Caco-2 (cell line): Measurements from ENCODE around the gene NAV3. TPM values are rescaled to one million over a fixed set of nuclear protein-coding genes. Genes with fewer than 3 reads are reported as not detected.

ENCODE experiments used
- BruUV-seq: library from RNA; stranded (reverse); fragments of 400-500 nt; replicated peaks from 2 replicates; lab custom pipeline; 2021; lab: Mats Ljungman, UMichigan
- CTCF ChIA-PET: fragments of 300-600 bp; sonication (Branson Sonifier 250); formaldehyde crosslinking; loops from one replicate; lab custom pipeline; 2022; ENCODE audit warnings: antibody characterized with exemption; lab: Charles Lee
- POLR2A ChIA-PET: fragments of 300-600 bp; sonication (Branson Sonifier 250); formaldehyde crosslinking; loops from one replicate; lab custom pipeline; 2022; ENCODE audit warnings: antibody characterized with exemption; lab: Charles Lee
- DNase-seq, 2 experiments: peaks; one replicate each; pipeline versions ENCODE4 v3.0.0 to v3.0.0-alpha.2; 2020 to 2022
- H3K27me3 ChIP-seq: replicated peaks from 2 replicates; pipeline ENCODE4 v1.6.0; 2011; ENCODE audit warnings: low read length; ENCODE audit not compliant: control insufficient read depth, insufficient read depth
- H3K36me3 ChIP-seq: 2 replicates; pipeline ENCODE4 v1.5.1; 2011; ENCODE audit warnings: low read length; ENCODE audit not compliant: control insufficient read depth, insufficient read depth
- H3K4me1 ChIP-seq: fragments of 250-450 bp; sonication (Bioruptor Pico); 2 replicates; pipeline ENCODE4 v1.5.1; 2020; ENCODE audit warnings: mild to moderate bottlenecking
- H3K4me3 ChIP-seq: 2 replicates; pipeline ENCODE4 v1.5.1; 2011; ENCODE audit warnings: low read depth, mild to moderate bottlenecking, control low read depth, low read length
- H3K9me3 ChIP-seq: fragments of 250-450 bp; sonication (Bioruptor Pico); 2 replicates; pipeline ENCODE4 v1.5.1; 2020; ENCODE audit warnings: mild to moderate bottlenecking, moderate library complexity
- H3K27ac Mint-ChIP-seq: one replicate; pipeline ENCODE4 v1.8.0; 2022; ENCODE audit warnings: mixed read lengths; ENCODE audit not compliant: unreplicated experiment
- H3K27me3 Mint-ChIP-seq: one replicate; pipeline ENCODE4 v1.8.0; 2022; ENCODE audit warnings: mixed read lengths; ENCODE audit not compliant: insufficient read depth, unreplicated experiment
- H3K36me3 Mint-ChIP-seq: one replicate; pipeline ENCODE4 v1.8.0; 2022; ENCODE audit warnings: mild to moderate bottlenecking, mixed read lengths; ENCODE audit not compliant: insufficient read depth, unreplicated experiment
- H3K4me1 Mint-ChIP-seq: one replicate; pipeline ENCODE4 v1.8.0; 2022; ENCODE audit warnings: low read depth, mixed read lengths; ENCODE audit not compliant: unreplicated experiment
- H3K4me3 Mint-ChIP-seq: one replicate; pipeline ENCODE4 v1.8.0; 2022; ENCODE audit warnings: mild to moderate bottlenecking, moderate library complexity, mixed read lengths; ENCODE audit not compliant: unreplicated experiment
- H3K9me3 Mint-ChIP-seq: one replicate; pipeline ENCODE4 v1.8.0; 2022; ENCODE audit warnings: mixed read lengths; ENCODE audit not compliant: unreplicated experiment
- CTCF ChIP-seq, 2 experiments: fragments of 200-600 bp in 1 of 2; IDR thresholded peaks; 1 replicate in 1 of 2; 2 replicates in 1 of 2; pipeline versions ENCODE4 v1.5.1 to v1.8.0; 2011 to 2022; ENCODE audit warnings: antibody characterized with exemption in 1 of 2, control low read depth in 1 of 2, inconsistent platforms in 1 of 2, low read depth in 1 of 2, low read length in 1 of 2, mild to moderate bottlenecking in 1 of 2, moderate library complexity in 1 of 2; ENCODE audit not compliant: insufficient read depth in 1 of 2, severe bottlenecking in 1 of 2, unreplicated experiment in 1 of 2
- intact Hi-C: fragments of 100-400 bp; cut with micrococcal nuclease; formaldehyde crosslinking; loops from one replicate; pipeline ENCODE4 v1.10.0; 2022; ENCODE audit not compliant: unreplicated experiment
- total RNA-seq: library from RNA; stranded (reverse); gene quantifications from 2 replicates; pipeline ENCODE4 v1.2.3, GENCODE V29; 2022

Gene NAV3
- total RNA-seq, 1 experiment from 2014 or later: 0.45 TPM

- Histone ChIP-seq H3K4me1 (no peaks in the 10 kb centered on the region), H3K4me3 (no peak overlapping the region), H3K36me3 (no peaks in the 10 kb centered on the region), H3K9me3 (peaks cover 5% of the 10 kb centered on the region), H3K27me3 (no peaks in the 10 kb centered on the region)
- Mint-ChIP-seq H3K9me3 (peaks cover 13% of the 10 kb centered on the region), H3K27ac (no peak overlapping the region), H3K36me3 (no peaks in the 10 kb centered on the region), H3K4me1 (no peaks in the 10 kb centered on the region), H3K27me3 (no peaks in the 10 kb centered on the region), H3K4me3 (no peak overlapping the region)
- ChIA-PET CTCF (no interaction called here), POLR2A (no interaction called here)
- intact Hi-C loops: no loop called here
- peak in 1 of 2 experiments; percentile 17 for TF ChIP-seq CTCF (IDR thresholded peaks at IDR 0.05; ENCODE audit: insufficient read depth in 1 of 2, low read depth in 1 of 2, low read length in 1 of 2, severe bottlenecking in 1 of 2, unreplicated experiment in 1 of 2)
- peak in 1 of 2 experiments; percentile 13 for DNase-seq
- BruUV-seq: no TSS peak
Measured at GRCh38 chr12:78118036-78118435, 287.3 kb downstream of the NAV3 start.

GRCh38 chr12:78118486-78118885, 287.8 kb downstream of the NAV3 start:
- CTCF ChIA-PET: interaction anchor here (0.6 kb wide), 1 partner anchor 885 kb away, joined by 7 read pairs; no protein-coding TSS in a partner anchor
- no peak overlapping the region for H3K4me3 Mint-ChIP-seq
- no peaks in the 10 kb centered on the region for H3K27me3 ChIP-seq
- intact Hi-C loops: no loop called here
- peaks cover 12% of the 10 kb centered on the region for H3K9me3 Mint-ChIP-seq
- H3K36me3 ChIP-seq: no peaks in the 10 kb centered on the region
- H3K36me3 Mint-ChIP-seq: no peaks in the 10 kb centered on the region
- TF ChIP-seq CTCF (IDR thresholded peaks at IDR 0.05; ENCODE audit: insufficient read depth in 1 of 2, low read depth in 1 of 2, low read length in 1 of 2, severe bottlenecking in 1 of 2, unreplicated experiment in 1 of 2): no peak
- no peaks in the 10 kb centered on the region for H3K4me1 Mint-ChIP-seq
- peaks cover under 1% of the 10 kb centered on the region; the same call in 1 of the 2 replicates for H3K9me3 ChIP-seq
- POLR2A ChIA-PET: no interaction called here
- no peak overlapping the region for H3K27ac Mint-ChIP-seq
- no TSS peak for BruUV-seq
- no peaks in the 10 kb centered on the region for H3K27me3 Mint-ChIP-seq
- no peak overlapping the region for H3K4me3 ChIP-seq
- no peaks in the 10 kb centered on the region for H3K4me1 ChIP-seq
- no peak for DNase-seq

- no peaks in the 10 kb centered on the region for H3K4me1 Mint-ChIP-seq
- H3K27ac Mint-ChIP-seq: no peak overlapping the region
- DNase-seq: no peak
- H3K4me3 Mint-ChIP-seq: no peak overlapping the region
- Histone ChIP-seq H3K9me3 (no peaks in the 10 kb centered on the region), H3K36me3 (no peaks in the 10 kb centered on the region), H3K4me1 (no peaks in the 10 kb centered on the region), H3K4me3 (no peak overlapping the region), H3K27me3 (no peaks in the 10 kb centered on the region)
- peaks cover 3% of the 10 kb centered on the region for H3K9me3 Mint-ChIP-seq
- POLR2A ChIA-PET: no interaction called here
- H3K27me3 Mint-ChIP-seq: no peaks in the 10 kb centered on the region
- no peak for TF ChIP-seq CTCF (IDR thresholded peaks at IDR 0.05; ENCODE audit: insufficient read depth in 1 of 2, low read depth in 1 of 2, low read length in 1 of 2, severe bottlenecking in 1 of 2, unreplicated experiment in 1 of 2)
- CTCF ChIA-PET: no interaction called here
- no TSS peak for BruUV-seq
- intact Hi-C loops: no loop called here
- no peaks in the 10 kb centered on the region for H3K36me3 Mint-ChIP-seq
Measured at GRCh38 chr12:78119351-78119918, 288.7 kb downstream of the NAV3 start.
